ENCODE results near the gene CEP162. TPM values are rescaled to one million over a fixed set of nuclear protein-coding genes. Genes with fewer than 3 reads are reported as not detected.
"Not testable (repeated sequence)": the region's sequence is repeated elsewhere in the genome, so short reads cannot be mapped to it uniquely, and the experiment has no call there.

Gene CEP162
- total RNA-seq, 4 donors from 2014 or later, result 15.1 to 20.9 (median 18.7) TPM

DNA sequence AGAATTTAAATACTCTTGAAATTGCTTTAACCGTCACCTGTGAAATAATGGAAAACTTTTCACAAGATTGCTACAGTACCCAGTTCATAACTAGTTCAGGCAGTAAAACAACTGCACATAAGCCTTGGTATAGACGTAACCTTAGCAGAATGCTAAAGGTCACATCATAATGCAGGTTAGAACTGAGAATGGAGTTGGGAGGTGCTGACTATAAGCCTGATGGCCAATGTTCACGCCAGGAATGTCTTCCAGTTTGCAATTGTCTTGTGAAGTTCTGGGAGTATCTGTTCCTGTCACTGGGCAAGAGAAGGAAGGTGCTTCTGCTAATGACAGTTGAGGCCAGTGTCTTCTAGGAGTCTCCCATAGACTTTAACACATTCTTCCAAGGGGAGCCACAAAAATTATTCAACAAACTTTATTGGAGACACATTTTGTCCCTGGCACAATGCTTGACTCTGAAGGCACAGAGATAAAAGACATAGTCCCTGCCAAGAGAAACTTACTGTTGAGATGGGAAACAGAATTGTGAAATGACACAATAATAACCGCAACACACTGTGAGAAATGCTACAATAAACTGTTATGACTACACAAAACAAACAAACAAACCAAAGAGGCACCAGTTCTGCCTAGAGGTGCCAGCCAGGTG lies 24.6 kb upstream of the CEP162 start:
- WGBS, 2 donors, result 82 to 83% methylated on average over 4 of the region's 4 CpGs
- no peak for DNase-seq (ENCODE audit: low spot score in 2 of 2)

DNA sequence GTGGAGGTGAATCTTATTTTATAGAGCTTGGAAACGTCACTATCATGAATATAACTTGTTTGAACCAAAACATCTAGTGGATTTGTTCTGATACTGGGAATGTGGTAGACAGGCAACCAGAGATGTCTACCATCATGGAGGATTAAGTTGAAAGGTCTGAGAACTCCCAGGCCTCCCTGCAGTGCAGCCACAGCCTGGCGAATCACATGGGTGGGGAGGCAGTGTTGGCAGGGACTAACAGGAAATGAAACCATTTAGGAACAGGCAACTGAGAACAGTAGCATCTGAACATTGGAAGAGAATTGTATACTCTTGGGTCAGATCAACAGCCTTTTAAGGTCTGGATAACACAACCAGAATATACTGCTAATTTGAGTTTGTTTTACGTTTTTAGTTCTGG lies 22.3 kb upstream of the CEP162 start:
- H3K27me3 ChIP-seq, result no peaks in the 10 kb centered on the region
- WGBS, 2 donors, result 51% methylated on average over 3 of the region's 3 CpGs

More for the DNA sequence above, 24.6 kb upstream of the CEP162 start:
- Histone ChIP-seq H3K4me1 (peaks cover 0 to 11% (median 4%) of the 10 kb centered on the region in 4 donors), H3K27me3 (no peaks in the 10 kb centered on the region), H3K4me3 (no peak overlapping the region), H3K9me3 (no peaks in the 10 kb centered on the region), H3K27ac (no peak overlapping the region), H3K36me3 (no peaks in the 10 kb centered on the region)
- no peak for TF ChIP-seq EP300 (IDR thresholded peaks at IDR 0.05)
- TF ChIP-seq, protein P1, sequence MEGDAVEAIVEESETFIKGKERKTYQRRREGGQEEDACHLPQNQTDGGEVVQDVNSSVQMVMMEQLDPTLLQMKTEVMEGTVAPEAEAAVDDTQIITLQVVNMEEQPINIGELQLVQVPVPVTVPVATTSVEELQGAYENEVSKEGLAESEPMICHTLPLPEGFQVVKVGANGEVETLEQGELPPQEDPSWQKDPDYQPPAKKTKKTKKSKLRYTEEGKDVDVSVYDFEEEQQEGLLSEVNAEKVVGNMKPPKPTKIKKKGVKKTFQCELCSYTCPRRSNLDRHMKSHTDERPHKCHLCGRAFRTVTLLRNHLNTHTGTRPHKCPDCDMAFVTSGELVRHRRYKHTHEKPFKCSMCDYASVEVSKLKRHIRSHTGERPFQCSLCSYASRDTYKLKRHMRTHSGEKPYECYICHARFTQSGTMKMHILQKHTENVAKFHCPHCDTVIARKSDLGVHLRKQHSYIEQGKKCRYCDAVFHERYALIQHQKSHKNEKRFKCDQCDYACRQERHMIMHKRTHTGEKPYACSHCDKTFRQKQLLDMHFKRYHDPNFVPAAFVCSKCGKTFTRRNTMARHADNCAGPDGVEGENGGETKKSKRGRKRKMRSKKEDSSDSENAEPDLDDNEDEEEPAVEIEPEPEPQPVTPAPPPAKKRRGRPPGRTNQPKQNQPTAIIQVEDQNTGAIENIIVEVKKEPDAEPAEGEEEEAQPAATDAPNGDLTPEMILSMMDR (IDR thresholded peaks at IDR 0.05), result no peak
- TF ChIP-seq POLR2A (IDR thresholded peaks at IDR 0.05), result no peak

GRCh38 chr6:84244416-84245081 lies 17.1 kb upstream of the CEP162 start:
- H3K4me1 ChIP-seq; H3K4me3 ChIP-seq; H3K27me3 ChIP-seq; DNase-seq (ENCODE audit: low spot score in 2 of 2); H3K36me3 ChIP-seq; H3K27ac ChIP-seq; H3K9me3 ChIP-seq: not testable (repeated sequence)
- 91 to 93% methylated on average over 12 to 17 of the region's 51 CpGs for WGBS, 2 donors

More for the DNA sequence above, 22.3 kb upstream of the CEP162 start:
- TF ChIP-seq, protein P1 (IDR thresholded peaks at IDR 0.05), result no peak
- TF ChIP-seq POLR2A (IDR thresholded peaks at IDR 0.05), result no peak
- no peak for TF ChIP-seq EP300 (IDR thresholded peaks at IDR 0.05)
- Histone ChIP-seq H3K27ac (no peak overlapping the region), H3K9me3 (no peaks in the 10 kb centered on the region), H3K4me1 (no peaks in the 10 kb centered on the region), H3K4me3 (no peak overlapping the region), H3K36me3 (no peaks in the 10 kb centered on the region)
- no peak for DNase-seq (ENCODE audit: low spot score in 2 of 2)

GRCh38 chr6:84243240-84243639 lies 15.8 kb upstream of the CEP162 start:
- Histone ChIP-seq H3K9me3 (peaks cover 0 to 1% (median 0%) of the 10 kb centered on the region in 4 donors), H3K27me3 (no peaks in the 10 kb centered on the region), H3K27ac (no peak overlapping the region), H3K4me1 (no peaks in the 10 kb centered on the region), H3K36me3 (no peaks in the 10 kb centered on the region), H3K4me3 (no peak overlapping the region)
- no peak for DNase-seq (ENCODE audit: low spot score in 2 of 2)
- TF ChIP-seq, protein P1 (IDR thresholded peaks at IDR 0.05), result peak in 2 of 5 experiments; percentile 15 to 22
- no peak for TF ChIP-seq POLR2A (IDR thresholded peaks at IDR 0.05)
- 77 to 92% methylated on average over 1 of the region's 1 CpG for WGBS, 2 donors

DNA sequence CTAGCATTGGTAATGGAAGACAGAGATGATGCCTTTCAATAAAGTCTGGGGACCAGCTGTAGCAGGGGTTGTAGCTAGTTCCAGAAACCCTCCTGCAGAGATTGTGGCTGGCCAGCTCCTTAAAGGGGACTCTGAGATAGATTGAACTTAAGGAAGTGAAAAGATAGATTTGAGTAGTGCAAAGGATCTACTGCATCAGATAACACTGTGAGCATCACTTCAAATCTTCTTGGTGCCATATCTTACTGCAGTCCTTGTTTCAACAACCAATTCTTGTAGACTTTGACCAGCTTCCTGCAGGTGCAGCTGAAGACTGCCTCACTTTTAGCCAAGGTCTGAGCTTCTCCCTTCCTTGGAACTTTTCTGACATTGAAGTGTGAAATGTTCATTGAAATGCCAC lies 14.8 kb upstream of the CEP162 start:
- Histone ChIP-seq H3K9me3 (peaks cover 0 to 5% (median 0%) of the 10 kb centered on the region in 4 donors), H3K27me3 (no peaks in the 10 kb centered on the region), H3K4me1 (no peaks in the 10 kb centered on the region), H3K4me3 (no peak overlapping the region), H3K36me3 (no peaks in the 10 kb centered on the region), H3K27ac (no peak overlapping the region)
- TF ChIP-seq, protein P1 (IDR thresholded peaks at IDR 0.05), result no peak
- TF ChIP-seq EP300 (IDR thresholded peaks at IDR 0.05) (no peak), POLR2A (IDR thresholded peaks at IDR 0.05) (no peak)
- no peak for DNase-seq (ENCODE audit: low spot score in 2 of 2)

Measured in tibial nerve (tissue), 4 donors.